GM11168 (cell line): ENCODE results near the gene NUP205.

Source experiments
- in situ Hi-C: fragments of 300-500 bp; cut with MboI; formaldehyde crosslinking; loops from one replicate; pipeline ENCODE4 v1.12.0; 2022; ENCODE audit warnings: low sequenced_read_pairs; ENCODE audit not compliant: unreplicated experiment

Gene NUP205

DNA sequence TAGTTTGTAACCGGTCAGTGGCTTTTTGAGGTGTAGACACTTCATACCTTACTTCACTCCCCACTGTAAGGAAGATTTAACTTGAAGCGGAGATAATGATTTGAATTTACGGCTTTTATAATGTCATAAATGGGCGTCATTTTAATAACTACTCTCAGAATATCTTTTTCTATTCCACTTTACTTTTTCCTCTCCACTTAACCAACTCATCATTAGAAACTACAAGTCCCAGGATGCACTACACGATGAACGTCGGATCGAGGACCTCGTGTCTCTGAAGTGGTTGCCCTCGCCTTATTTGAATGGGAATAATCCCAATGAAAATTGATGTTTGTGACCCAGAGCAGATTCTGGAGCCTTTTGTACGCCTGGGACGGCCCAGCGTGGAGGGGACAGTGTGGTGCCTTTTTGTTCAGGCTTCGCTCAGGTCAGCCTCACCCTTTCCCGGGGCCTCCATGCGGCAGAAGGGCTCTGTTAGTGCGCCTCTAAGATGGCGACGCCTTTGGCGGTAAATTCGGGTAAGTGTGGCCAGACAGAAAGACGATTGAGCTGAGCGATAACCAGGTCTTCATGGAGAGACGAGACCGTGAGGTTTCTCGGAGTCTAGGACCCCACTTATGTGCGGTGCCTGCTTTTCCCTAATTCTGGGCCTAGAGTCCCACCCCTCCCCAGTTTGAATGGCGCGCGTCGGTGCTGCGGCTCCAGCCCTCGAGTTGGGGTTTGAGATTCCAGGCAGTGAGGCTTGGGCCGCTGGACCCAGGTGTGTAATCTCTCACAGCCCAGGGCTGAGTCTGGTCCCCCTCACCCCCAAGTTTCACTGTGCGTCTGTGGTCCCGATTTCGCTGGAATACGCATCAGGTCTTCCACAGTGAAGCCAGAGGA lies at the start of gene NUP205:
NUP205 (plus strand) TSS at position 463 of the 882 bp plus-strand sequence; CDS start at position 491, 28 bp downstream.
- in situ Hi-C loops, result no loop called here

GRCh38 chr7:135508883-135509588 lies 48.7 kb upstream of the NUP205 start:
- in situ Hi-C loops, result no loop called here

DNA sequence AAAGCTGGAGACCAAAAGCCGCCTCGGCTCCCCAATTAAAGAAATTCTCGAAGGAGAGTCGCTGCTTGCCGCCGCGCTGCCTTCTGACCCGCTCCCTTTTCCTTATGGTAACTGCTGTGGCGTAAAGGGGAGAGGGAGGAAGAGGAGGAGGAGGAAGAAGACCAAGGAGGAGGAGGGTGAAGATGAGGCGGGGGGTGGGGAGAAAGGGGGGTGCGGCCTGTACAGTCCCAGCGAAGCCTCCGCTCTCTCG lies 48.2 kb upstream of the NUP205 start:
- in situ Hi-C loops, result no loop called here

DNA sequence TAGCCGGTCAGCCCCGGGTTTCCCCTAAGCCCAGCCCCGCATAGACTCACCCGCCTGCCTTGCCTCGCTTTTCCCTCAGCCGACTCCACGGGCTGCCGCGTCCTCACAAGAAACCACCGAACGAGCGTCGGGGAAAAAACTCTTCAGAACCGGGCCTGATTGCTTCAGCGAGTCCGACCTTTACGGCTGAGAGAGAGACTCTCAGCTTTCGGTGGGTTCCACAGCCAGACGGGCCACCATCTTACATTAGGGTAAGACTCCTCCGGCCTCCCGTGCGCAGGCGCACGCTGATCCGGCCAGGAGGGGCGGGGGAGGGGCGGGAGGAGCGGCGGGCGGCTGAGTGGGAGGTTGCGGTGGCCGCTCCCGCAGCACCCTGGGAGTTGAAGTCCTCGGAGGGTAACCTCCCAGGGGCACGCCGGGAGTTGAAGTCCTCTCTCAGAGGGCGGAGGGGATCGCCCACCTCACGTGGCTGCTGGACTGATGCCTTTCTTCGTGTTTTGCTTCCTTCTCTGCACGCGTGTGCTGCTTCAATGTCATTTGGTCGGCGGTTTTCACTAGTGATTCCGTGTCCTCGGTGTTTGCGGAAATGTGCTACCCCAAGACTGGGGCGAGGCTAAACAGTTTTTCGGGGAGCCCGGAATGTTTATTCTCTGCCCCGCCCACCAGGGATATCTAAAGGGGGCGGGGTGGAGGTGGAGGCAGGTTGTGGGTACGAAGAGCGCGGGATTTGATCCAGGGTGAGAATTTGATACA lies 47.7 kb upstream of the NUP205 start, which contains the start of gene CNOT4:
CNOT4 (minus strand) TSS at position 264 of the 753 bp plus-strand sequence. CDS start 71,771 bp downstream, outside the sequence.
- in situ Hi-C loops, result no loop called here

GRCh38 chr7:135510592-135511183 lies 47.0 kb upstream of the NUP205 start:
- in situ Hi-C loops, result no loop called here

GRCh38 chr7:135512135-135512887 lies 45.4 kb upstream of the NUP205 start:
- in situ Hi-C loops, result no loop called here

- in situ Hi-C loops, result no loop called here
Measured at GRCh38 chr7:135514856-135515255, 42.9 kb upstream of the NUP205 start.

GRCh38 chr7:135517060-135517459 lies 40.7 kb upstream of the NUP205 start:
- in situ Hi-C loops, result no loop called here

- in situ Hi-C loops, result no loop called here
Measured at GRCh38 chr7:135518748-135519147, 39.0 kb upstream of the NUP205 start.

GRCh38 chr7:135519233-135519688 lies 38.5 kb upstream of the NUP205 start:
- in situ Hi-C loops, result no loop called here

GRCh38 chr7:135519871-135520270 lies 37.8 kb upstream of the NUP205 start:
- in situ Hi-C loops, result no loop called here

DNA sequence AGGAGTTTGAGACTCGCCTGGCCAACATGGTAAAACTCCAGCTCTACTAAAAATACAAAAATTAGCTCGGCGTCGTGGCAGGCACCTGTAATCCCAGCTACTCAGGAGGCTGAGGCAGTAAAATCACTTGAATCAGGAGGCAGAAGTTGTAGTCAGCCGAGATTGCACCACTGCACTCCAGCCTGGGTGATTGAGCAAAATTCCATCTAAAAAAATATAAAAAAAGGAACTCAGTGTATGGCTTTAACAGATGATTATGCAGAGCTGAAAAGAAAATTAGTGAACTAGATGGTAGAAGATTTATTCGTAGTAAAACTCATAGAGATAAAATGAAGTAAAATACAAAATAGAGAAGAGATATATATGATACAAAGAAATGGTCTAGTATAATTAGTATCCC lies 35.2 kb upstream of the NUP205 start:
- in situ Hi-C loops, result no loop called here

- in situ Hi-C loops, result no loop called here
Measured at GRCh38 chr7:135523146-135523545, 34.6 kb upstream of the NUP205 start.

GRCh38 chr7:135525426-135525825 lies 32.3 kb upstream of the NUP205 start:
- in situ Hi-C loops, result no loop called here

GRCh38 chr7:135527025-135527424 lies 30.7 kb upstream of the NUP205 start:
- in situ Hi-C loops, result no loop called here

DNA sequence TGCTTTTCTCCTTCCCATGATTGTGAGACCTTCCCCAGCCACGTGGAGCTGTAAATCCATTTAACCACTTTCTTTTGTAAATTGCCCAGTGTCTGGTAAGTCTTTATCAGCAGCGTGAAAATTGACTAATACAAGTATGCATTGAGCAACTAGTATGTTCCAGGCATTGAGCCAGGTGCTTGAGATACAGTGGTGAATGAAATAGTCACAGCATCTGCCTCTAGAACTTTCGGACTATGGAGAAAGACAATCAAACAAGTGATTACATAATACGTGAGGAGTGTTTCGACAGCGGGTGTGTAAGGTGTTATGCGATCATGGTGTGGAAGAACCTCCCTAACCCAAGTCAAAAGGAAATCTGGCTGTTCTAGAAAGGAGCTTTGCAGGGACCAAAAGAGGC lies 21.6 kb upstream of the NUP205 start:
- in situ Hi-C loops, result no loop called here

DNA sequence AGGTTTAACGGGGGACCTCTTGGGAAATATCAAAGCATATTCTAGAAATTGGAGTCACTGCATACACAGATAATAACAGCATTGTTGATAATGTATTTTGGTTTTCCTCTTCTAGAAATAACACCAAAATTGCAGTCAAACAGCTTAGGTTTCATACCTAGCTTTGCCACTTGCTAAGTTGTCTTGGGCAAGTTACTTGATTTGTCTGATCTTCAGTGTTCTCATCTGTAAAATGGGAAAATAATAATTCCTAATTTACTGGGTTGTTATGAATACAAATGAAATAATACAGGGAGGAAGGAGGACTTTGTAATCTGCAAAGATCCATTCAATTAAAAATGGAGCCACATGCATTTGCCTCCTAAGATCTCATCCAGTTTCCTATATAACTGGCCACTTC lies 20.3 kb upstream of the NUP205 start:
- in situ Hi-C loops, result no loop called here

DNA sequence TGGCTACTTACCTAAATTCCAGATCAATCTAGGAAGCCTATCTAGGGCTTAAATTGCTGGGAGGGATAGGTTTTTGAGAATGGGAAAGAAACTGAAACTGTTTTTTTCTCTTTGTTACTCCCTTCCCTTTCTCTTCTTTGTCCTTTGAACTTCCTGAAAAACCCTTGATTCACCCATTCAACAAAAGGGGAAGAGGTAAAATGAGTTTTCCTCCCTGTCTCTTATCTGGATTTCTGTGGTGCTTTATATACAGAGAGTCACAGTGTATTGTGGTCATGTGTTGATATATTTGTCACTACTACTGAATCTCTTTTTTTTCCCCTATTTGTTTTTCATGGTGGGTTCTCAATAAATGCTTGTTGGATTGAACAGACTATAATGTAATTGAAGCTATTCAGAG lies 19.8 kb upstream of the NUP205 start:
- in situ Hi-C loops, result no loop called here

GRCh38 chr7:135538376-135538775 lies 19.3 kb upstream of the NUP205 start:
- in situ Hi-C loops, result no loop called here

GRCh38 chr7:135539629-135540028 lies 18.1 kb upstream of the NUP205 start:
- in situ Hi-C loops, result no loop called here
